Ovary (tissue), 9 donors: Measurements from ENCODE around the gene HIVEP1. TPM values are rescaled to one million over a fixed set of nuclear protein-coding genes. Genes with fewer than 3 reads are reported as not detected.

Source experiments
- DNase-seq, 5 donors: peaks; one replicate each; pipeline ENCODE4 v3.0.0-alpha.2; 2019 to 2020
- H3K27ac ChIP-seq, 2 donors: fragments of 200-600 bp; one replicate each; pipeline versions ENCODE4 v1.5.1 to v1.8.0; 2019 to 2022
- H3K27me3 ChIP-seq: fragments of 200-600 bp; one replicate; pipeline ENCODE4 v1.8.0; 2022
- H3K36me3 ChIP-seq: fragments of 200-600 bp; sonication (generic); one replicate; pipeline ENCODE4 v1.5.1; 2019
- H3K4me1 ChIP-seq: one replicate; pipeline ENCODE4 v1.8.1; 2013; ENCODE audit warnings: mild to moderate bottlenecking, moderate library complexity; ENCODE audit not compliant: insufficient read depth
- H3K4me3 ChIP-seq: fragments of 200-600 bp; sonication (generic); one replicate; pipeline ENCODE4 v1.5.1; 2017
- H3K9me3 ChIP-seq, 2 donors: fragments of 200-600 bp in 1 of 2; sonication (generic) in 1 of 2; one replicate each; pipeline versions ENCODE4 v1.5.1 to v1.8.1; 2013 to 2019; ENCODE audit warnings: mild to moderate bottlenecking in 1 of 2, moderate library complexity in 1 of 2
- EP300 ChIP-seq: sonication (generic); formaldehyde crosslinking; IDR thresholded peaks from one replicate; pipeline ENCODE4 v1.6.1; 2017; ENCODE audit warnings: antibody characterized with exemption
- POLR2A ChIP-seq: fragments of 450-650 bp; IDR thresholded peaks from one replicate; pipeline ENCODE4 v1.6.1; 2017; ENCODE audit warnings: antibody characterized with exemption, mild to moderate bottlenecking, moderate library complexity
- WGBS, 3 donors: extraction: QIAGEN DNeasy Blood & Tissue Kit in 1 of 3; methylation state at CpG; one replicate each; pipeline versions ENCODE4 v1.1.5 to v1.1.7; 2013 to 2017; 5-methylcytosine and 5-hydroxymethylcytosine counted together
- intact Hi-C, 4 donors: fragments of 100-400 bp; cut with DNase I; formaldehyde crosslinking; loops; one replicate each; pipeline versions ENCODE4 v1.11.0 to v1.15.1; 2022 to 2023
- polyA plus RNA-seq, 2 donors: library from polyadenylated mRNA; stranded (reverse); fragments of 200-250 nt in 1 of 2; fragments of 350-450 nt in 1 of 2; fragmentation: Illumina TruSeq in 1 of 2; extraction: RNeasy Lipid Tissue Mini Kit (QIAGEN cat#74804) in 1 of 2; gene quantifications; one replicate each; pipeline ENCODE4 v1.2.3, GENCODE V29; 2013 to 2014
- total RNA-seq, 7 donors: library from RNA; depleted of rRNA in 2 of 7; stranded (reverse); fragments of >200 nt in 2 of 7; fragmentation: NEBNext Ultra II Directional in 3 of 7; extraction: Animal tissue kit (Norgen Biotek cat#: 25700) in 3 of 7; gene quantifications; one replicate each; pipeline versions ENCODE4 v1.1.0 to v1.2.4, GENCODE V29; 2016 to 2023
- TF ChIP-seq, protein P1 (sequence below), 3 donors: fragments of 450-650 bp in 2 of 3; fragments of 200-600 bp in 1 of 3; IDR thresholded peaks; one replicate each; pipeline versions ENCODE4 v1.5.1 to v1.8.0; 2016 to 2022; ENCODE audit warnings: antibody characterized with exemption in 3 of 3, mild to moderate bottlenecking in 1 of 3
- donor health status: DM: no; HTN: no; CAD: no; lungs with moderate emphysema.
- donor health status: DM: no; HTN: no; CAD: no.
- donor health status: Bipolar disorder and iron deficiency.
- donor health status: DM: yes; HTN: yes; CAD: no.
- donor health status: DM: no; HTN: no; CAD: no.
- donor health status: DM: yes; HTN: yes; CAD: no.

Gene HIVEP1
- total and polyA plus RNA-seq, 9 donors, result 11.9 to 45.0 (median 27.0) TPM

- intact Hi-C loops, result no loop called here
- Histone ChIP-seq H3K4me3 (no peak overlapping the region), H3K4me1 (no peaks in the 10 kb centered on the region), H3K27me3 (no peaks in the 10 kb centered on the region), H3K27ac (no peak overlapping the region), H3K36me3 (no peaks in the 10 kb centered on the region), H3K9me3 (no peaks in the 10 kb centered on the region)
- TF ChIP-seq EP300 (no peak), POLR2A (no peak)
- TF ChIP-seq, protein P1, sequence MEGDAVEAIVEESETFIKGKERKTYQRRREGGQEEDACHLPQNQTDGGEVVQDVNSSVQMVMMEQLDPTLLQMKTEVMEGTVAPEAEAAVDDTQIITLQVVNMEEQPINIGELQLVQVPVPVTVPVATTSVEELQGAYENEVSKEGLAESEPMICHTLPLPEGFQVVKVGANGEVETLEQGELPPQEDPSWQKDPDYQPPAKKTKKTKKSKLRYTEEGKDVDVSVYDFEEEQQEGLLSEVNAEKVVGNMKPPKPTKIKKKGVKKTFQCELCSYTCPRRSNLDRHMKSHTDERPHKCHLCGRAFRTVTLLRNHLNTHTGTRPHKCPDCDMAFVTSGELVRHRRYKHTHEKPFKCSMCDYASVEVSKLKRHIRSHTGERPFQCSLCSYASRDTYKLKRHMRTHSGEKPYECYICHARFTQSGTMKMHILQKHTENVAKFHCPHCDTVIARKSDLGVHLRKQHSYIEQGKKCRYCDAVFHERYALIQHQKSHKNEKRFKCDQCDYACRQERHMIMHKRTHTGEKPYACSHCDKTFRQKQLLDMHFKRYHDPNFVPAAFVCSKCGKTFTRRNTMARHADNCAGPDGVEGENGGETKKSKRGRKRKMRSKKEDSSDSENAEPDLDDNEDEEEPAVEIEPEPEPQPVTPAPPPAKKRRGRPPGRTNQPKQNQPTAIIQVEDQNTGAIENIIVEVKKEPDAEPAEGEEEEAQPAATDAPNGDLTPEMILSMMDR (IDR thresholded peaks at IDR 0.05), result no peak
- 24 to 30% (median 25%) methylated on average over 4 of the region's 4 CpGs for whole genome bisulfite sequencing, 3 donors
- DNase-seq, result peak in 1 of 5 donors; percentile 48
Measured at GRCh38 chr6:12001004-12001705, 11.0 kb upstream of the HIVEP1 start.

GRCh38 chr6:12001706-12002435 lies 10.2 kb upstream of the HIVEP1 start:
- Histone ChIP-seq H3K27ac (no peak overlapping the region), H3K9me3 (no peaks in the 10 kb centered on the region), H3K27me3 (no peaks in the 10 kb centered on the region), H3K4me3 (no peak overlapping the region), H3K36me3 (no peaks in the 10 kb centered on the region), H3K4me1 (no peaks in the 10 kb centered on the region)
- no peak for TF ChIP-seq POLR2A
- TF ChIP-seq, protein P1 (IDR thresholded peaks at IDR 0.05), result no peak
- TF ChIP-seq EP300, result no peak
- no peak for DNase-seq
- 62 to 71% (median 67%) methylated on average over 6 of the region's 6 CpGs for WGBS, 3 donors
- intact Hi-C loops, result no loop called here

DNA sequence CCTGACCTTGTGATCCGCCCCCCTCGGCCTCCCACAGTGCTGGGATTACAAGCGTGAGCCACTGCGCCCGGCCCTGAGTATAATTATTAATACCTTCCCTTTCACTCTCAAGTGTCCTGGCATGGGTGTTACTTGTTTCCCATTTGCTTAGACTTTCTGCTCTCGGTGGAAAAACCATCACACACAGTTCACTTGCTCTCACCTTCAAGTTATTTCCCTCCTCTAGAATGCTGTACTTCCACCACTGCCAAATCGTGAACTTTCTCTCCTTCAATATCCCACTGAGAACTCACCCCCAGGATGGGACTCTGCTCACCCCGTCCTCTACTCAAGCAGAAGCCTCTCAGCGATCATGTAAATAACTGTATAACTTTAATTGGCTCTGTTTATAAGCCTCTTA lies 4.6 kb upstream of the HIVEP1 start:
- no peaks in the 10 kb centered on the region for H3K4me1 ChIP-seq
- no peaks in the 10 kb centered on the region for H3K9me3 ChIP-seq
- DNase-seq, result no peak
- WGBS, 3 donors, result 86 to 88% (median 88%) methylated on average over 9 of the region's 9 CpGs
- H3K27me3 ChIP-seq, result no peaks in the 10 kb centered on the region
- TF ChIP-seq EP300, result no peak
- TF ChIP-seq, protein P1 (IDR thresholded peaks at IDR 0.05), result no peak
- TF ChIP-seq POLR2A, result no peak
- intact Hi-C loops, result no loop called here
- no peak overlapping the region for H3K4me3 ChIP-seq
- H3K27ac ChIP-seq, result no peak overlapping the region
- no peaks in the 10 kb centered on the region for H3K36me3 ChIP-seq

- H3K27ac ChIP-seq, result peak overlapping the region; percentile 58 to 94
- H3K36me3 ChIP-seq, result no peaks in the 10 kb centered on the region
- WGBS, 3 donors, result 33 to 42% (median 40%) methylated on average over 4 of the region's 4 CpGs
- no peaks in the 10 kb centered on the region for H3K4me1 ChIP-seq
- TF ChIP-seq, protein P1 (IDR thresholded peaks at IDR 0.05), result no peak
- TF ChIP-seq POLR2A (no peak), EP300 (no peak)
- no peak for DNase-seq
- H3K4me3 ChIP-seq, result peak overlapping the region; percentile 73
- H3K9me3 ChIP-seq, result no peaks in the 10 kb centered on the region
- intact Hi-C loops, result no loop called here
- no peaks in the 10 kb centered on the region for H3K27me3 ChIP-seq
Measured at GRCh38 chr6:12007887-12008286, 4.2 kb upstream of the HIVEP1 start.
